ENCODE data around the gene HPGD. TPM values are rescaled to one million over a fixed set of nuclear protein-coding genes. Genes with fewer than 3 reads are reported as not detected.

The HPGD gene
- total and polyA plus RNA-seq, 9 of the 15 experiments (the other 6 are each of a cell fraction or from before 2014, with no cell fraction given), result 2.3 to 8.6 (median 4.8) TPM

- TF ChIP-seq ZMIZ1 (IDR thresholded peaks at IDR 0.05; ENCODE audit: low read depth in 2 of 2, low read length in 2 of 2) (no peak), SAFB2 (IDR thresholded peaks at IDR 0.05; ENCODE audit: borderline replicate concordance, low read depth, low read length, severe bottlenecking) (no peak), PHB (CRISPR knock-in tag; IDR thresholded peaks at IDR 0.05) (no peak), CBX3 (IDR thresholded peaks at IDR 0.05; ENCODE audit: borderline replicate concordance in 1 of 2, low read length in 2 of 2) (no peak), TCF7L2 (IDR thresholded peaks at IDR 0.05; ENCODE audit: low read depth, low read length) (no peak), ZSCAN29 (IDR thresholded peaks at IDR 0.05) (no peak), SPI1 (IDR thresholded peaks at IDR 0.05; ENCODE audit: borderline replicate concordance, low read depth, low read length) (no peak), NR1H2 (CRISPR knock-in tag; IDR thresholded peaks at IDR 0.05) (no peak), ZNF316 (IDR thresholded peaks at IDR 0.05) (no peak)
- TF ChIP-seq, protein P1, sequence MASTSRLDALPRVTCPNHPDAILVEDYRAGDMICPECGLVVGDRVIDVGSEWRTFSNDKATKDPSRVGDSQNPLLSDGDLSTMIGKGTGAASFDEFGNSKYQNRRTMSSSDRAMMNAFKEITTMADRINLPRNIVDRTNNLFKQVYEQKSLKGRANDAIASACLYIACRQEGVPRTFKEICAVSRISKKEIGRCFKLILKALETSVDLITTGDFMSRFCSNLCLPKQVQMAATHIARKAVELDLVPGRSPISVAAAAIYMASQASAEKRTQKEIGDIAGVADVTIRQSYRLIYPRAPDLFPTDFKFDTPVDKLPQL (IDR thresholded peaks at IDR 0.05; ENCODE audit: extremely low read depth, insufficient read length), result no peak
Measured at GRCh38 chr4:174559894-174560293, 37.6 kb upstream of the HPGD start (continued).
